ENCODE measurements around the gene ACAP3. TPM values are rescaled to one million over a fixed set of nuclear protein-coding genes. Genes with fewer than 3 reads are reported as not detected.

Gene ACAP3
- total and polyA plus RNA-seq, 10 donors = 12.6 to 89.7 (median 41.5) TPM

DNA sequence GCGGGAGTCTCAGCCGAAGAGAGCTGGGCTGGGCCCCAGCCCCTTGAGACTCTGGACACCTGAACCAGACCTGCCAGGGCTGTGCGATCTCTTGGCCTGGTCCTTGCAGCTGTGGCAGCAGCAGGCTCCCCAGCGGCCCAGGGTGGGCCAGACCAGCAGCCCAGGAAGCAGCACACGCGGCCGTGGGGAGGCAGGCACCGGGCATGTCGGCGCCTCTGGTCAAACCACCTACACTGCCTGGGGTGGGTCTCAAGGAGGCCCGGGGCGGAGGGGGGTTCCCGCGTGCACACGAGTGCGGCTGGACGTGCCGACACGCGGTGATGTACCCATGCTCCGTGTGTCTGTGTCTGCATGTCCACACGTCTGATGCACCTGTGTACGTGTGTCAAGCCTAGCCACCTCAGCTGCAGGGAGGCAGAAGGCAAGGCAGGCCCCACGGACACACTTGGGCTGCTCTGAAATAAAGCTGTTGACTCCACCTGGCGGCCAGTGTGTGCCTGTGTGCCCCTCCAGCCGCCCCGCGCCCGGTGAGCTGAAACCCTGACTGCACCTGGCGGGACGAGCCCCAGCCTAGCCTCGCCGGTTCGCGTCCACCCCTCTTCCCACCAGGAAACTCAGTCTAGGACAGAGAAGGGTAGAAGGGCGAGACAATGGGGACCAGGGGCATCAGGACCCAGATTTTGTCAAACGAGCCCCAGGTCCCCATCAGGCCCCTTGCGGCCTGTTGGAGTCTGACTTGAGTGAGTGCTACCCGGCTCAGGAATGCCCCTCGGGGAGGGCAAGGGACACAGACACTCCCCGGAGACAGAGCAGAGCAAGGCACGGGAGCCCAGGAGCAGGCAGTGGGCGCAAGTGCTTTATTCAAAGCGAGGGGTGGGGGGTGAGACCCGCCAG, 15.9 kb downstream of the ACAP3 start:
- Histone ChIP-seq H3K4me1 (peaks cover 0 to 22% (median 10%) of the 10 kb centered on the region in 6 donors), H3K27ac (no peak overlapping the region), H3K36me3 (peaks cover 0 to 42% (median 4%) of the 10 kb centered on the region in 6 donors), H3K4me3 (no peak overlapping the region), H3K9me3 (no peaks in the 10 kb centered on the region), H3K27me3 (replicated peaks in 1 of 7) (peaks cover 0 to 12% (median 0%) of the 10 kb centered on the region in 7 donors)
- TF ChIP-seq POLR2AphosphoS5 (IDR thresholded peaks at IDR 0.05) = peak; percentile 37 to 58 (median 39)
- TF ChIP-seq, protein P1, sequence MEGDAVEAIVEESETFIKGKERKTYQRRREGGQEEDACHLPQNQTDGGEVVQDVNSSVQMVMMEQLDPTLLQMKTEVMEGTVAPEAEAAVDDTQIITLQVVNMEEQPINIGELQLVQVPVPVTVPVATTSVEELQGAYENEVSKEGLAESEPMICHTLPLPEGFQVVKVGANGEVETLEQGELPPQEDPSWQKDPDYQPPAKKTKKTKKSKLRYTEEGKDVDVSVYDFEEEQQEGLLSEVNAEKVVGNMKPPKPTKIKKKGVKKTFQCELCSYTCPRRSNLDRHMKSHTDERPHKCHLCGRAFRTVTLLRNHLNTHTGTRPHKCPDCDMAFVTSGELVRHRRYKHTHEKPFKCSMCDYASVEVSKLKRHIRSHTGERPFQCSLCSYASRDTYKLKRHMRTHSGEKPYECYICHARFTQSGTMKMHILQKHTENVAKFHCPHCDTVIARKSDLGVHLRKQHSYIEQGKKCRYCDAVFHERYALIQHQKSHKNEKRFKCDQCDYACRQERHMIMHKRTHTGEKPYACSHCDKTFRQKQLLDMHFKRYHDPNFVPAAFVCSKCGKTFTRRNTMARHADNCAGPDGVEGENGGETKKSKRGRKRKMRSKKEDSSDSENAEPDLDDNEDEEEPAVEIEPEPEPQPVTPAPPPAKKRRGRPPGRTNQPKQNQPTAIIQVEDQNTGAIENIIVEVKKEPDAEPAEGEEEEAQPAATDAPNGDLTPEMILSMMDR (IDR thresholded peaks at IDR 0.05 in 8 of 11, conservative IDR thresholded peaks at IDR 0.05 in 3 of 11) = peak; percentile 63 to 85 (median 78)
- no peak for TF ChIP-seq POLR2A (IDR thresholded peaks at IDR 0.05)
- peak; percentile 92 for DNase-seq
- 39 to 72% (median 52%) methylated on average over 34 to 45 of the region's 45 CpGs for WGBS, 5 donors
- intact Hi-C loops (cut with DNase I; ENCODE audit: low total_unique reads) = loop anchor here (2.0 kb wide), 1 partner anchor 169 kb away; no protein-coding TSS in a partner anchor

DNA sequence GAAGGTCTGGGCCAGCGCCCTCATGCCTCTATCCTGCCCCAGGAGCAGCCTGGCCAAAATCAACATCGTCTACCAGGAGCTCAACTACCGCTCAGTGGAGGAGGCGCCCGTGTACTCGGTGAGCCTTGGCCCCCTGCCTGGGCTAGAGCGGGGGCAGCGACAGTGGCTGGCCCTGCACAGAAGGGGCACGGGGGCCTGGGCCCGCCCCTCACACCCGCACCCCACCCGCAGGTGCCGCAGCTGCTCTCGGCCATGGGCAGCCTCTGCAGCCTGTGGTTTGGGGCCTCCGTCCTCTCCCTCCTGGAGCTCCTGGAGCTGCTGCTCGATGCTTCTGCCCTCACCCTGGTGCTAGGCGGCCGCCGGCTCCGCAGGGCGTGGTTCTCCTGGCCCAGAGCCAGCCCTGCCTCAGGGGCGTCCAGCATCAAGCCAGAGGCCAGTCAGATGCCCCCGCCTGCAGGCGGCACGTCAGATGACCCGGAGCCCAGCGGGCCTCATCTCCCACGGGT, 16.7 kb downstream of the ACAP3 start:
- Histone ChIP-seq H3K36me3 (peaks cover 0 to 35% (median 4%) of the 10 kb centered on the region in 6 donors), H3K4me1 (peaks cover 0 to 30% (median 13%) of the 10 kb centered on the region in 6 donors), H3K9me3 (no peaks in the 10 kb centered on the region), H3K27ac (no peak overlapping the region), H3K27me3 (replicated peaks in 1 of 7) (peaks cover 0 to 19% (median 0%) of the 10 kb centered on the region in 7 donors), H3K4me3 (no peak overlapping the region)
- 60 to 95% (median 73%) methylated on average over 1 to 28 of the region's 28 CpGs for WGBS, 5 donors
- intact Hi-C loops (cut with DNase I; ENCODE audit: low total_unique reads) = no loop called here
- peak in 1 of 3 donors; percentile 7 for TF ChIP-seq POLR2AphosphoS5 (IDR thresholded peaks at IDR 0.05)
- TF ChIP-seq, protein P1 (IDR thresholded peaks at IDR 0.05 in 8 of 11, conservative IDR thresholded peaks at IDR 0.05 in 3 of 11) = no peak
- DNase-seq = no peak

DNA sequence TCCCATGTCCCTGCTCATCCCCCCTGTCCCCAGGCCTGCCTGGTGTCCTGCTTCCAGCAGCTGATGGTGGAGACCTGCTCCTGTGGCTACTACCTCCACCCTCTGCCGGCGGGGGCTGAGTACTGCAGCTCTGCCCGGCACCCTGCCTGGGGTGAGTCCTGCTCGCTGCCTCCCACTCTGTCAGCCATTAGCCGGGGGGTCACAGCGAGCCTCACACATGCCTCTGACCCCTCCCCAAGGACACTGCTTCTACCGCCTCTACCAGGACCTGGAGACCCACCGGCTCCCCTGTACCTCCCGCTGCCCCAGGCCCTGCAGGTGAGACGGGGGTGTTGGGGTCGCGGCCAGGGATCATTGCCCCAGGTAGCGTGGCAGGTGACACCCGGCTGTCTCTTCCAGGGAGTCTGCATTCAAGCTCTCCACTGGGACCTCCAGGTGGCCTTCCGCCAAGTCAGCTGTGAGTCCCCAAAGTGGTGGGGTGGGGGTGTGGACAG, 17.4 kb downstream of the ACAP3 start:
- intact Hi-C loops (cut with DNase I; ENCODE audit: low total_unique reads) = no loop called here

More for the DNA sequence above, 17.4 kb downstream of the ACAP3 start:
- Histone ChIP-seq H3K36me3 (peaks cover 0 to 27% (median 2%) of the 10 kb centered on the region in 6 donors), H3K9me3 (no peaks in the 10 kb centered on the region), H3K4me3 (no peak overlapping the region), H3K27me3 (replicated peaks in 1 of 7) (peaks cover 0 to 27% (median 0%) of the 10 kb centered on the region in 7 donors), H3K4me1 (peaks cover 0 to 33% (median 14%) of the 10 kb centered on the region in 6 donors), H3K27ac (no peak overlapping the region)
- DNase-seq = peak; percentile 91
- WGBS, 5 donors = 24 to 71% (median 57%) methylated on average over 5 to 15 of the region's 15 CpGs
- TF ChIP-seq, protein P1 (IDR thresholded peaks at IDR 0.05 in 8 of 11, conservative IDR thresholded peaks at IDR 0.05 in 3 of 11) = peak; percentile 47 to 81 (median 70)
- no peak for TF ChIP-seq POLR2A (IDR thresholded peaks at IDR 0.05)
